Testis (tissue), 3 donors: Measurements from ENCODE around the gene SLAMF8. TPM values are rescaled to one million over a fixed set of nuclear protein-coding genes. Genes with fewer than 3 reads are reported as not detected.

Experiments used
- DNase-seq: peaks from one replicate; pipeline ENCODE4 v3.0.0-alpha.2; 2019
- H3K27ac ChIP-seq, 2 donors: fragments of 200-600 bp; sonication (generic); one replicate each; pipeline ENCODE4 v1.5.1; 2019
- H3K27me3 ChIP-seq: fragments of 200-600 bp; sonication (generic); one replicate; pipeline ENCODE4 v1.5.1; 2019
- H3K36me3 ChIP-seq: fragments of 200-600 bp; sonication (generic); one replicate; pipeline ENCODE4 v1.5.1; 2017; ENCODE audit warnings: low read depth; ENCODE audit errors: missing control alignments
- H3K4me1 ChIP-seq: fragments of 200-600 bp; sonication (generic); one replicate; pipeline ENCODE4 v1.5.1; 2019
- H3K4me3 ChIP-seq, 2 donors: fragments of 200-600 bp; sonication (generic); one replicate each; pipeline ENCODE4 v1.5.1; 2017 to 2019
- H3K9me3 ChIP-seq: fragments of 200-600 bp; sonication (generic); one replicate; pipeline ENCODE4 v1.5.1; 2017
- CTCF ChIP-seq, 3 experiments: fragments of 450-650 bp in 2 of 3; fragments of 200-600 bp in 1 of 3; sonication (generic) in 1 of 3; IDR thresholded peaks; one replicate each; pipeline ENCODE4 v1.5.1; 2016 to 2019; ENCODE audit warnings: antibody characterized with exemption in 3 of 3, mild to moderate bottlenecking in 2 of 3, moderate library complexity in 1 of 3
- POLR2A ChIP-seq: fragments of 450-650 bp; IDR thresholded peaks from one replicate; pipeline ENCODE4 v1.6.1; 2017; ENCODE audit warnings: antibody characterized with exemption, mild to moderate bottlenecking, moderate library complexity
- WGBS, 2 donors: methylation state at CpG; one replicate each; pipeline ENCODE4 v1.1.5; 2018; 5-methylcytosine and 5-hydroxymethylcytosine counted together
- intact Hi-C: fragments of 100-400 bp; cut with DNase I; formaldehyde crosslinking; loops from one replicate; pipeline ENCODE4 v1.15.1; 2023; ENCODE audit warnings: low total_unique reads
- polyA plus RNA-seq: library from polyadenylated mRNA; stranded (reverse); fragments of 350-450 nt; fragmentation: Illumina TruSeq; extraction: RNeasy Lipid Tissue Mini Kit (QIAGEN cat#74804); gene quantifications from one replicate; pipeline ENCODE4 v1.2.3, GENCODE V29; 2014; ENCODE audit warnings: low read depth, low replicate concordance; ENCODE audit not compliant: insufficient read depth
- small RNA-seq, 2 donors: library from RNA; depleted of rRNA; stranded (forward); fragments of <200 nt; gene quantifications; one replicate each; pipeline ENCODE3, GENCODE V24; 2016
- total RNA-seq, 2 donors: library from RNA; depleted of rRNA; stranded (reverse); fragments of >200 nt; gene quantifications; one replicate each; pipeline ENCODE4 v1.2.3, GENCODE V29; 2016

SLAMF8 gene
- total and polyA plus RNA-seq, 3 donors from 2014 or later, result 0.47 to 5.3 (median 0.74) TPM

GRCh38 chr1:159881622-159882526, 55.2 kb downstream of the SLAMF8 start:
- intact Hi-C loops, result no loop called here
- TF ChIP-seq POLR2A (no peak), CTCF (IDR thresholded peaks at IDR 0.05) (no peak)
- 65 to 75% methylated on average over 6 of the region's 6 CpGs for WGBS, 2 donors
- H3K9me3 ChIP-seq, result no peaks in the 10 kb centered on the region
- peak; percentile 53 for DNase-seq
- H3K27me3 ChIP-seq, result no peaks in the 10 kb centered on the region
- H3K36me3 ChIP-seq, result no peaks in the 10 kb centered on the region
- H3K4me3 ChIP-seq, result no peak overlapping the region
- no peak overlapping the region for H3K27ac ChIP-seq
- H3K4me1 ChIP-seq, result no peaks in the 10 kb centered on the region

- Histone ChIP-seq H3K4me3 (no peak overlapping the region), H3K4me1 (no peaks in the 10 kb centered on the region), H3K36me3 (no peaks in the 10 kb centered on the region), H3K27me3 (no peaks in the 10 kb centered on the region), H3K9me3 (no peaks in the 10 kb centered on the region), H3K27ac (no peak overlapping the region)
- no peak for TF ChIP-seq CTCF (IDR thresholded peaks at IDR 0.05)
- TF ChIP-seq POLR2A, result no peak
- WGBS, 2 donors, result 93 to 94% methylated on average over 2 of the region's 2 CpGs
- no peak for DNase-seq
- intact Hi-C loops, result no loop called here
Measured at GRCh38 chr1:159882527-159882862, 55.8 kb downstream of the SLAMF8 start.

- no peak for DNase-seq
- 91 to 95% methylated on average over 3 to 4 of the region's 4 CpGs for WGBS, 2 donors
- no peaks in the 10 kb centered on the region for H3K27me3 ChIP-seq
- H3K9me3 ChIP-seq, result no peaks in the 10 kb centered on the region
- intact Hi-C loops, result no loop called here
- H3K4me1 ChIP-seq, result no peaks in the 10 kb centered on the region
- no peak overlapping the region for H3K4me3 ChIP-seq
- H3K27ac ChIP-seq, result no peak overlapping the region
- TF ChIP-seq CTCF (IDR thresholded peaks at IDR 0.05) (no peak), POLR2A (no peak)
- H3K36me3 ChIP-seq, result no peaks in the 10 kb centered on the region
Measured at GRCh38 chr1:159883134-159883533, 56.5 kb downstream of the SLAMF8 start.

GRCh38 chr1:159884296-159884695, 57.6 kb downstream of the SLAMF8 start:
- 82 to 86% methylated on average over 8 of the region's 8 CpGs for WGBS, 2 donors
- no peaks in the 10 kb centered on the region for H3K4me1 ChIP-seq
- H3K36me3 ChIP-seq, result no peaks in the 10 kb centered on the region
- no peaks in the 10 kb centered on the region for H3K27me3 ChIP-seq
- H3K4me3 ChIP-seq, result no peak overlapping the region
- no peak for TF ChIP-seq POLR2A
- intact Hi-C loops, result no loop called here
- no peaks in the 10 kb centered on the region for H3K9me3 ChIP-seq
- H3K27ac ChIP-seq, result no peak overlapping the region
- no peak for DNase-seq

Small RNA genes within 50 kb of the gene (small RNA-seq; reads per million reads assigned to genes)
- gene RF00570, result 0.09 reads per million in 2 donors

Other genes with a start within 250 kb of the SLAMF8 start
- gene APCS, start 239.0 kb upstream of the SLAMF8 start, total RNA-seq, result not detected
- gene APCS, start 239.0 kb upstream of the SLAMF8 start, polyA plus RNA-seq, result not detected
- under 1 TPM; 0.16 to 0.37 TPM for gene CRP, start 112.3 kb upstream of the SLAMF8 start, total RNA-seq
- gene CRP, start 112.3 kb upstream of the SLAMF8 start, polyA plus RNA-seq, result 0.74 TPM
- gene DUSP23, start 45.9 kb upstream of the SLAMF8 start, total RNA-seq, result 10 to 100 TPM; 38.3 to 51.0 TPM
- 26.2 TPM for gene DUSP23, start 45.9 kb upstream of the SLAMF8 start, polyA plus RNA-seq
- gene FCRL6, start 24.5 kb upstream of the SLAMF8 start, total RNA-seq, result under 1 TPM in 1 of 2 donors, not detected in 1; 0.56 TPM
- 1.3 TPM for gene FCRL6, start 24.5 kb upstream of the SLAMF8 start, polyA plus RNA-seq
- under 1 TPM; 0.43 to 0.55 TPM for gene VSIG8, start 35.8 kb downstream of the SLAMF8 start, total RNA-seq
- not detected for gene VSIG8, start 35.8 kb downstream of the SLAMF8 start, polyA plus RNA-seq
- gene CFAP45, start 73.3 kb downstream of the SLAMF8 start, total RNA-seq, result 10 to 100 TPM; 13.0 to 30.4 TPM
- 59.6 TPM for gene CFAP45, start 73.3 kb downstream of the SLAMF8 start, polyA plus RNA-seq
- 100 to 1,000 TPM; 204 to 389 TPM for gene TAGLN2, start 98.6 kb downstream of the SLAMF8 start, total RNA-seq
- 305 TPM for gene TAGLN2, start 98.6 kb downstream of the SLAMF8 start, polyA plus RNA-seq
- 10 to 100 TPM in 1 of 2 donors, 1 to 10 TPM in 1; 4.8 to 10.2 TPM for gene IGSF9, start 118.7 kb downstream of the SLAMF8 start, total RNA-seq
- gene IGSF9, start 118.7 kb downstream of the SLAMF8 start, polyA plus RNA-seq, result 7.9 TPM
- gene SLAMF9, start 127.4 kb downstream of the SLAMF8 start, total RNA-seq, result 1 to 10 TPM in 1 of 2 donors, not detected in 1; 2.0 TPM
- gene SLAMF9, start 127.4 kb downstream of the SLAMF8 start, polyA plus RNA-seq, result 0.74 TPM
- gene PIGM, start 205.1 kb downstream of the SLAMF8 start, total RNA-seq, result 1 to 10 TPM; 5.1 to 6.5 TPM
- 9.1 TPM for gene PIGM, start 205.1 kb downstream of the SLAMF8 start, polyA plus RNA-seq
- gene KCNJ10, start 243.3 kb downstream of the SLAMF8 start, total RNA-seq, result 1 to 10 TPM in 1 of 2 donors, under 1 TPM in 1; 0.79 to 1.5 TPM
- gene KCNJ10, start 243.3 kb downstream of the SLAMF8 start, polyA plus RNA-seq, result 1.9 TPM